SU-DHL-6 (cell line): Measurements from ENCODE around the gene TFF1.
A peak's percentile ranks its signal among the peaks of the same experiment; 100 is the strongest.

Experiments used
- H2AFZ ChIP-seq: fragments of 200-600 bp; sonication (generic); 2 replicates; pipeline ENCODE4 v1.6.1; 2014; ENCODE audit warnings: low read depth, mild to moderate bottlenecking, moderate library complexity, mixed read lengths, antibody characterized with exemption, low read length; ENCODE audit not compliant: severe bottlenecking
- H3F3A ChIP-seq: fragments of 200-600 bp; shearing (Covaris generic); 2 replicates; pipeline ENCODE4 v1.6.0; 2016; ENCODE audit warnings: antibody characterized with exemption, mild to moderate bottlenecking; ENCODE audit not compliant: insufficient read depth
- H3K27ac ChIP-seq: fragments of 200-600 bp; sonication (generic); 2 replicates; pipeline ENCODE4 v1.5.1; 2016; ENCODE audit warnings: low read depth, mild to moderate bottlenecking, low read length, moderate library complexity, mixed read lengths
- H3K27me3 ChIP-seq: fragments of 200-600 bp; sonication (generic), shearing (Covaris generic); 2 replicates; pipeline ENCODE4 v1.6.0; 2014; ENCODE audit warnings: mild to moderate bottlenecking, low read length
- H3K36me3 ChIP-seq: fragments of 200-600 bp; sonication (generic); 2 replicates; pipeline ENCODE4 v1.6.1; 2014; ENCODE audit warnings: mild to moderate bottlenecking, low read length, mixed read lengths
- H3K4me2 ChIP-seq: fragments of 300-600, 200-600 bp; shearing (Covaris generic), sonication (generic); 2 replicates; pipeline ENCODE4 v1.6.0; 2014; ENCODE audit warnings: low read length, low read depth, mild to moderate bottlenecking; ENCODE audit not compliant: poor library complexity, severe bottlenecking
- H3K4me3 ChIP-seq: fragments of 200-600 bp; sonication (generic); 2 replicates; pipeline ENCODE4 v1.5.1; 2014; ENCODE audit warnings: antibody characterized with exemption, low read length, mild to moderate bottlenecking, mixed read lengths; ENCODE audit not compliant: insufficient read depth, poor library complexity, severe bottlenecking
- H3K79me2 ChIP-seq: fragments of 200-600 bp; sonication (generic); 2 replicates; pipeline ENCODE4 v1.6.1; 2014; ENCODE audit warnings: mild to moderate bottlenecking, low read length, moderate library complexity; ENCODE audit not compliant: insufficient read depth
- H3K9ac ChIP-seq: fragments of 200-600 bp; sonication (generic); 2 replicates; pipeline ENCODE4 v1.7.0; 2014; ENCODE audit warnings: mild to moderate bottlenecking, low read length
- H3K9me2 ChIP-seq: fragments of 200-600 bp; sonication (generic); replicated peaks from 2 replicates; pipeline ENCODE4 v1.6.1; 2014; ENCODE audit warnings: low read length; ENCODE audit not compliant: insufficient read depth
- H3K9me3 ChIP-seq: fragments of 200-600 bp; sonication (generic); 2 replicates; pipeline ENCODE4 v1.6.1; 2014; ENCODE audit warnings: low read length, mixed read lengths; ENCODE audit not compliant: insufficient read depth
- H4K20me1 ChIP-seq: fragments of 200-600 bp; sonication (generic); 2 replicates; pipeline ENCODE4 v1.6.1; 2014; ENCODE audit warnings: low read depth, mild to moderate bottlenecking, antibody characterized with exemption, low read length, moderate library complexity, mixed read lengths
- CTCF ChIP-seq: fragments of 200-600 bp; sonication (generic); IDR thresholded peaks from one replicate; pipeline ENCODE4 v1.5.1; 2017; ENCODE audit warnings: antibody characterized with exemption, mild to moderate bottlenecking, low read length, moderate library complexity; ENCODE audit not compliant: insufficient read depth, poor library complexity, severe bottlenecking
- EZH2phosphoT487 ChIP-seq: fragments of 200-600 bp; sonication (generic), shearing (Covaris generic); conservative IDR thresholded peaks from 2 replicates; pipeline ENCODE4 v1.6.1; 2018; ENCODE audit warnings: mild to moderate bottlenecking, antibody characterized with exemption, low read length, moderate library complexity, mixed read lengths

TFF1 gene

GRCh38 chr21:42319851-42320572, 46.3 kb downstream of the TFF1 start:
- H3F3A ChIP-seq, result no peaks in the 10 kb centered on the region
- no peak overlapping the region for H3K4me3 ChIP-seq
- TF ChIP-seq EZH2phosphoT487 (no peak), CTCF (no peak)
- H3K9ac ChIP-seq, result no peak overlapping the region
- no peaks in the 10 kb centered on the region for H3K36me3 ChIP-seq
- H3K27ac ChIP-seq, result no peak overlapping the region
- no peak overlapping the region for H3K4me2 ChIP-seq
- peak overlapping the region; percentile 14 for H2AFZ ChIP-seq
- no peaks in the 10 kb centered on the region for H4K20me1 ChIP-seq
- H3K9me3 ChIP-seq, result no peaks in the 10 kb centered on the region
- no peaks in the 10 kb centered on the region for H3K27me3 ChIP-seq
- H3K79me2 ChIP-seq, result no peaks in the 10 kb centered on the region
- no peaks in the 10 kb centered on the region for H3K9me2 ChIP-seq

GRCh38 chr21:42319376-42319775, 47.0 kb downstream of the TFF1 start:
- H3K9me3 ChIP-seq, result no peaks in the 10 kb centered on the region
- H3K9ac ChIP-seq, result no peak overlapping the region
- TF ChIP-seq EZH2phosphoT487, result no peak
- TF ChIP-seq CTCF, result no peak
- H3F3A ChIP-seq, result no peaks in the 10 kb centered on the region
- H3K79me2 ChIP-seq, result no peaks in the 10 kb centered on the region
- no peaks in the 10 kb centered on the region for H3K9me2 ChIP-seq
- no peak overlapping the region for H3K27ac ChIP-seq
- H3K36me3 ChIP-seq, result no peaks in the 10 kb centered on the region
- H2AFZ ChIP-seq, result peak overlapping the region; percentile 14
- no peak overlapping the region for H3K4me3 ChIP-seq
- no peak overlapping the region for H3K4me2 ChIP-seq
- H4K20me1 ChIP-seq, result no peaks in the 10 kb centered on the region
- H3K27me3 ChIP-seq, result no peaks in the 10 kb centered on the region

- H3K9me2 ChIP-seq, result no peaks in the 10 kb centered on the region
- no peak overlapping the region for H3K4me3 ChIP-seq
- no peaks in the 10 kb centered on the region for H3K9me3 ChIP-seq
- TF ChIP-seq EZH2phosphoT487, result no peak
- no peak for TF ChIP-seq CTCF
- no peaks in the 10 kb centered on the region for H3F3A ChIP-seq
- no peaks in the 10 kb centered on the region for H3K27me3 ChIP-seq
- no peaks in the 10 kb centered on the region for H3K36me3 ChIP-seq
- H2AFZ ChIP-seq, result no peak overlapping the region
- no peaks in the 10 kb centered on the region for H3K79me2 ChIP-seq
- H3K9ac ChIP-seq, result no peak overlapping the region
- no peaks in the 10 kb centered on the region for H4K20me1 ChIP-seq
- H3K27ac ChIP-seq, result no peak overlapping the region
- no peak overlapping the region for H3K4me2 ChIP-seq
Observed at GRCh38 chr21:42317826-42318746, 48.2 kb downstream of the TFF1 start.
